HG02981 (cell line): ENCODE measurements around the gene ATP5PF.
"Not testable (repeated sequence)": the region's sequence is repeated elsewhere in the genome, so short reads cannot be mapped to it uniquely, and the experiment has no call there.

ENCODE experiments used
- ATAC-seq: cut with Tn5 transposase; IDR thresholded peaks from one replicate; pipeline ENCODE4 v1.9.1; 2021; ENCODE audit warnings: mild to moderate bottlenecking, moderate library complexity; ENCODE audit not compliant: unreplicated experiment

Gene ATP5PF, protein sequence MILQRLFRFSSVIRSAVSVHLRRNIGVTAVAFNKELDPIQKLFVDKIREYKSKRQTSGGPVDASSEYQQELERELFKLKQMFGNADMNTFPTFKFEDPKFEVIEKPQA

GRCh38 chr21:25734904-25735645, at the start of gene ATP5PF, which contains the start of gene GABPA:
Gene ATP5PF (minus strand): TSS chr21:25734904. CDS start chr21:25729794, 5,110 bp downstream.
Gene GABPA (plus strand): TSS chr21:25734972. CDS start chr21:25741599, 6,627 bp downstream.
- peak; percentile 86 for ATAC-seq

DNA sequence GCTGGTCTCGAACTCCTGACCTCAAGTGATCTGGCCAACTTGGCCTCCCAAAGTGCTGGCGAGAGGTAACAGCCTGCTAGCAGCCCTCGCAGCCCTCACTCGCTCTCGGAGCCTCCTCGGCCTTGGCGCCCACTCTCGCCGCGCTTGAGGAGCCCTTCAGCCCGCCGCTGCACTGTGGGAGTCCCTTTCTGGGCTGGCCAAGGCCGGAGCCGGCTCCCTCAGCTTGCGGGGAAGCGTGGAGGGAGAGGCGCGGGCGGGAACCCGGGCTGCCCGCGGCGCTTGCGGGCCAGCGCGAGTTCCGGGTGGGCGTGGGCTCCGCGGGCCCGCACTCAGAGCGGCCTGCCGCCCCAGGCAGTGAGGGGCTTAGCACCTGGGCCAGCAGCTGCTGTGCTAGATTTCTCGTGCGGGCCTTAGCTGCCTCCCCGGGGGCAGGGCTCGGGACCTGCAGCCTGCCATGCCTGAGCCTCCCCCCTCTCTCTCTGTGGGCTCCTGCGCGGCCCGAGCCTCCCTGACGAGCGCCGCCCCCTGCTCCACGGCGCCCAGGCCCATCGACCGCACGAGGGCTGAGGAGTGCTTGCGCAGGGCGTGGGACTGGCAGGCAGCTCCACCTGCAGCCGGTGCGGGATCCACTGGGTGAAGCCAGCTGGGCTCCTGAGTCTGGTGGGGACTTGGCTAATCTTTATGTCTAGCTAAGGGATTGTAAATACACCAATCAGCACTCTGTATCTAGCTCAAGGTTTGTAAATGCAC, 43.6 kb upstream of the ATP5PF start:
- ATAC-seq = not testable (repeated sequence)

- no peak for ATAC-seq
Observed at GRCh38 chr21:25776440-25776839, 41.7 kb upstream of the ATP5PF start.

- ATAC-seq = no peak
Observed at GRCh38 chr21:25772686-25773085, 38.0 kb upstream of the ATP5PF start.

DNA sequence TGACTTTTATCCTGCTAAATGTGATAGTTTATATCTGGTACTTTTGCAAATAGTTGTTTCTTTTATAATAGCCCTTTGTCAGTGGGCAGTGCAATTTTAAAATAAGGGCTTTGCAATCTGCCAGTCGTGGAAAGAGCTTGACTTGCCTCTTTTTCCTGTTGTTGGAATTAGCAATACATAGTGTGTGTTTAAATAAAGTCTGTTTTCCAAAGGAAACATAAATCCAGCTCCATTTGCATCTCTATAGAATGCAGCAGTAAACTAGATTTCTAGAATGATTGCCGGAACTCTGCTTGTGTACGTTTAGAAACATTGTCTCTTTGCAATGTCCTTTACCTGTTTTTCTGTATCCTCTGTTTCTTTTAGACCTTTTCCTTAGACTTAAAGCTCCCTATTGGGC, 33.2 kb upstream of the ATP5PF start:
- no peak for ATAC-seq

DNA sequence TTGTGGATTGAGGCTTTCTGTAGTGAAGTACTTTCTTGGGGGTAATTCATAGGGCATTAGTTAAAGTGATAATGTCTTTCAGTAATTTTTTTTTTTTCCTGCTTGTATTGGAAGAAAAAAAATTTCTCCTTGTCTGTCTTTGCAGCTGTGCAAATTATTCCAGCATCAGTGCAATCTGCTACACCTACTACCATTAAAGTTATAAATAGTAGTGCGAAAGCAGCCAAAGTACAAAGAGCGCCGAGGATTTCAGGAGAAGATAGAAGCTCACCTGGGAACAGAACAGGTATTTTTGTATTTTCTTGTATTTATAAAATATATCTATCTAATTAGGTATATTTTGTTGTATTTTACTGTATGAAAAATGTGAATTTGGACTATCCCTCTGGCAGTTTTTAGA, 29.4 kb upstream of the ATP5PF start:
- ATAC-seq = no peak

- ATAC-seq = no peak
Observed at GRCh38 chr21:25760677-25761076, 26.0 kb upstream of the ATP5PF start.

GRCh38 chr21:25760061-25760460, 25.4 kb upstream of the ATP5PF start:
- ATAC-seq = no peak

DNA sequence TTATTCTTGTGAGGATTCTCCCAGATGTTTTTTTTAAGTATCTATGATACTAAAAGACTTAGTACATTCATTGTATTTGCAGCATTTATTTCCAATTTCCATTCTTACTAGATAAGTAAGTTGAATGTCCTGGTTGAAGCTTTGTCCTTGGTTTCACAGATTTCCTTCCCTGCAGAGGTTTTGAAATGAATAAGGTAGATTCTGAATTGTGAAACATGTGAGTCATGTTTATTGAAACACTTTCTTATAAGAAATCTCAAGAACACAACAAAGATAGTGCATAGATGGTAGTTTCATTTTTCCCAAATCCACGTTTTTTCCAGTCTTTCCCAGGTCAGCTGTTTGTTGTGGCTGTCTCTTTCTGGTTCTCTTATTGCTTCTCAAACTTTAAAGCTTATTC, 24.9 kb upstream of the ATP5PF start:
- no peak for ATAC-seq

DNA sequence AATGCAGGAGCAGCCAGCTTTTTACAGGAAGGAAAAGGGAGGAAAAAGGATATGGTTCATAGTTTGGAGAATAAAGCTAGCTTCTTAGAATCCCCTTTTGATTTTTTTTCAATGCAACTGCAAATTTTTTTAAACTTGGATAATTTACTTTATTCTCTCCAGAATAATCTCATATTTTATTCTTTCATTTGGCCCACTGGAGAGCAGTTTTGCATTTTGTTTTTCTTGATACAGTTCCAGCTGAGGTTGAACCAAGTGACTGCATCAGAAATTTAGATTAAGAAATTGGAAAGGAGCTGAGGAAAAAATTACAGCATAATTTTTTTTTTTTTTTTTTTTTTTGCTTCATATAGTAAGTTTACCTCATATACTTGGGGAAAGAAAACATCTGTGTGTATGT, 22.8 kb upstream of the ATP5PF start:
- no peak for ATAC-seq

GRCh38 chr21:25756190-25756932, 21.7 kb upstream of the ATP5PF start:
- no peak for ATAC-seq

DNA sequence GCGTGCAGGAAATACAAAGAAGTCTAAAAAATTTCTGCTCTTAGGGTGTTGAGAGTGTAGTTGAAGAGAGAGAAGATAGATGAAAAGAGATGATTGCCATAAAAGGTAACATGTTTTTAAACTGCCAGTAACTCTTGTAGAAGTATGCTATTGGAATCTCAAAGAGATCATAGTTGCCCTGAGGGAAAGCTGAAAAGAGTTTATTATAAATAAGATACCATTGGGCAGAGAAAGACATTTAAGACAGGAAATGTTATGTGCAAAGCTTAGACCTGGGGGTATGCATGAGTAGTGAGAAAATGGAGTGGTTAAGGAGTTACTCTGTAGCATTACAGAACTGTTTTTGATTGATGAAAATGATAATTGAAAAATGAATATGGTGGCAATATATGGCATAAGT, 17.7 kb upstream of the ATP5PF start:
- no peak for ATAC-seq

DNA sequence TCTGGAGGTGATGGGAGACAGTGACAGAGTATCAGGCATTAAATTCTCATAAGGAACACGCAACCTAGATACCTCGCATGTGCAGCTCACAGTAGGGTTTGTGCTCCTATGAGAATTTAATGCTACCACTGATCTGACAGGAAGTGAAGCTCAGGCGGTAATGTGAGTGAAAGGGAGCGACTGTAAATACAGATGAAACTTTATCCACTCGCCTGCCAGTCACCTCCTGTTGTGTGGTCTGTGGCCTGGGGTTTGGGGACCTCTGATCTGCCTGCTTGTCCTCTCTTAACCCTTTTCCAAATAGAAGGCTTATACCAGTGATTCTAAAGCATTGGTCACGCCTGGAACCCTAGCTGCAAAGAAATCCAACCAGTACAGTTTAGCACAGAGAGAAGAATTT, 15.4 kb upstream of the ATP5PF start:
- ATAC-seq = no peak

- ATAC-seq = no peak
Observed at GRCh38 chr21:25744854-25745253, 10.2 kb upstream of the ATP5PF start.

DNA sequence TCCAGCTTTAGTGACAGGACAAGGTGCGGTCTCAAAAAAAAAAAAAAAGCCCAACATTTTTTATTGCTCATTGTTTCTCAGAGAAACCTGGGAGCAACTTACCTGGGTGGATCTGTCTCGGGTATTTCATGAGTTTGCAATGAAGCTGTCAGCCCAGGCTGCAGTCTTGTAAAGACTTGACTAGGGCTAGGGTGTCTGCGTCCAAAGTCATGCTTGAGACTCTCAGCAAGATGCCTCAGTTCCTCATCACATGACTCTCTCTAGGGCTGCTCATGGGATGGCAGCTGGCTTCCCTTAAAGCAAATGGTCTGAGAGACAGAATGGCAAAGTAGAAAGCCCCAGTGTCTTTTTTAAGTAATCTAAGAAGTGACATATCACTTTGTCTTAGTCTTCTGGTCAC, 8.2 kb upstream of the ATP5PF start:
- no peak for ATAC-seq

DNA sequence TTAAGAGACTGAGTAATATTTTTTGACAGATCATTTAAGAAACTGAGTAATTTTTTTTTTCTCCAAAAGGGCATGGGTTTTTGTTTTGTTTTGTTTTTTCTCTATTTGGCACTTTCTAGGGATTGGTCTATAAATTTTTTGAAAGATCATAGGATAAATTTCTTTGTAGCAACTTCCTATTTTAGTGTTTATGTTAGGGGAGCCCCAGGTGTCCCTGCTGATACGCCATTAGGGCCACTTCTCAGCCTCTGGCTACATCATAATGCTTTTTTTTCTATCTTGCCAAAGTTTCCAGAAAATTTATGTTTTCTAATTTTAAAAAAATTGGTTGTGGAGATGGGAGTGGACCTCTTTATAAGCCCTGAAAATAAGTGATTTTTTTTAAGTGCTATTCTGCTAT, 2.7 kb upstream of the ATP5PF start:
- ATAC-seq = no peak

DNA sequence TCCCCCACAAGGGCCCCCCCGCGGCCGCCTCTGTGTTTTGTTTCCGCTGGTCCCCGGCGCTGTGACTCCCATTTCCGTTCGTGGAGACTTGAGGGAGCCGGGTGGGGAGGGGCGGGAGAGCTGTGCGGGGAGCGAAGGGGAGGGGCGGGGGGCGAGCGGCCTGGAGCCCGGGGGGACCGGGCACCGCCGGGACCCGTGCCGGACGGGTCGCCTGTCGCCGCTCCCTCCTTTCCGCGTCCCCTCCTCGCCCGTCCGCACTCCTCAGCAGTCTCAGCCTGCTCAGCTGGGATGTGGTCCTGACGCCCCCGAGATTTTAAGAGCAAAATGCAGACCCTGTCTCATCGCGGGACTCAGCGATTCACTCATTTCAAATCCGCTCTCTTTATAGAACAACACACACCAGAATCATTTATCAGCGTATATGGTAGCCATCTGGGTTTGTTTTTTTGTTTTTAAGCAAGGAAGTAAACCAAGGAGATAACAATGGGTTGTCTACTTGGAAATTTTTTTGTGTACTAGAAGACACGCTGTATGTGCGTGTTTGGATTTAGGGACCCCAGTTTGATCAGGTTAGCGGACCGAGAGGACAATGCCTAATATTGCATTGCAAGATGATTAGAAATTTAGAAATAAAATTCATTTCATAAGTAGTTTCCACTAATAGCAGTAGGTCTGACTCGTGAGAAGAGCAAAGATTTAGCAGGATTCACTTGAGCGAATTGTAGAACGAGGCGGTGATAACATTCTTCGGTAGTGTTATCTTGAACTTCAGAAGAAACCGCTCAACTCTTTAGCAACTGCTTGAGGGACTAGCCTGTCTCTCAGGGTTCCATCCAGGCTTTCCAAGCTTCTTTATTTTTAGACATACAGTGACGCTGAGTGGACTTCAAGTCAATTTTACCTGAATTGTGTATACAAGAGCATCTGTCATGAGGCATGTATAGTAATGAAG, 1.2 kb upstream of the ATP5PF start:
- peak; percentile 11 for ATAC-seq

DNA sequence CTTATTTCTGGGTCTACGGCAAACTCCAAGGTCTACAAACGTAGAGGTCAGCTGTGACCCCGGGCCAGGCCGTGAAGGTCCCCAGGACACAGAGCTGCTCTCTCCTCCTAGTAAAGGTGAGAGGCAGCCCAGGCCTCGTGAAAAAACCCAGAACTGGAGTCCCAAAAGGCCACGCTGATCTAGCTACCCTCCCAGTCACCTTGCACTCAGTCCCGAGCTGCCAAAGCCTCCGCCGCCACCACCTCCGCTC, 125 bp downstream of the ATP5PF start:
- ATAC-seq = peak; percentile 0

- ATAC-seq = peak; percentile 28
Observed at GRCh38 chr21:25733859-25734653, 648 bp downstream of the ATP5PF start.
